Peyer's patch (tissue), 4 donors: Measurements from ENCODE around the gene AMZ2.
"Not testable (repeated sequence)": the region's sequence is repeated elsewhere in the genome, so short reads cannot be mapped to it uniquely, and the experiment has no call there.

Experiments
- CTCF ChIP-seq, 6 experiments: fragments of 450-650 bp in 4 of 6; fragments of 200-600 bp in 2 of 6; sonication (generic) in 1 of 6; IDR thresholded peaks; one replicate each; pipeline ENCODE4 v1.5.1; 2017 to 2019; ENCODE audit warnings: antibody characterized with exemption in 6 of 6, mild to moderate bottlenecking in 3 of 6, moderate library complexity in 1 of 6
- POLR2A ChIP-seq, 2 donors: fragments of 450-650 bp; IDR thresholded peaks; one replicate each; pipeline ENCODE4 v1.5.1; 2017; ENCODE audit warnings: antibody characterized with exemption in 2 of 2, mild to moderate bottlenecking in 2 of 2, moderate library complexity in 2 of 2

- not testable (repeated sequence) for TF ChIP-seq CTCF, POLR2A (IDR thresholded peaks at IDR 0.05)
Observed at GRCh38 chr17:68234726-68235335, 13.0 kb upstream of the AMZ2 start.
